ENCODE results near the gene ID2.

The ID2 gene

DNA sequence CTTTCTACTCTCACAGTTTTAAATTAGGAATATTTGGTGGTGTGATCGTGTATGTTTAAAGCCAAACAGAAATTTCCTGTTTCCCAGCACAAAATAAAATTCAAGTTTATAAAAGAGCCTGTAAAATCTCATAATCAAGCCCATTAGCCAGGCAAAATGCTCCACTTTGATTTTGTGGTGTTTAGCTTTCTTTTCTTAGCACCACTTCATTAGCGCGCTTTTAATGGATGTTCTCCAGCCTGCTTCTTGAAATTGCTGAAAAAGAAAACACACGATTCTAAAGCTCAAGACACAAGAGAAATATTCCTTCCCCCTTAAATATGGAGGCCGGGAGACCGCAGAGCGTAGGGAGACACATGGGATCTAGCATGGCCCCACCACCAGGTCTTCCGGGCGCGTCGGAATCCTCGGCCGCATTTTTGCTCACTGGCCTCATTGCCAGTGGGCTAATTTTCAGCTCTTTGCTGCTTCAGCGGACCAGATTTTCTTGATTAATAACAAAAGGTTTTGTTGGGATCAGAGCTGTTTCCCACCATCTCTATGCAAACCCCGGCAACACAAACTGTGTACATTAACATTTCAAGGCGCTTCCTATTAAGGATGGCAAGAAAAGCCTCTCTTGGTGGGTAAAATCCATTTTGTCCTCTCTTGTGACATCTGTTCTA is 40.4 kb upstream of the ID2 start:
- Histone ChIP-seq H3K36me3 (ENCODE audit: control insufficient read depth, insufficient read depth, low read length) (no peaks in the 10 kb centered on the region), H3K27me3 (replicated peaks; ENCODE audit: control insufficient read depth, insufficient read depth, low read length) (peaks cover 3% of the 10 kb centered on the region)
- TF ChIP-seq, protein P1, sequence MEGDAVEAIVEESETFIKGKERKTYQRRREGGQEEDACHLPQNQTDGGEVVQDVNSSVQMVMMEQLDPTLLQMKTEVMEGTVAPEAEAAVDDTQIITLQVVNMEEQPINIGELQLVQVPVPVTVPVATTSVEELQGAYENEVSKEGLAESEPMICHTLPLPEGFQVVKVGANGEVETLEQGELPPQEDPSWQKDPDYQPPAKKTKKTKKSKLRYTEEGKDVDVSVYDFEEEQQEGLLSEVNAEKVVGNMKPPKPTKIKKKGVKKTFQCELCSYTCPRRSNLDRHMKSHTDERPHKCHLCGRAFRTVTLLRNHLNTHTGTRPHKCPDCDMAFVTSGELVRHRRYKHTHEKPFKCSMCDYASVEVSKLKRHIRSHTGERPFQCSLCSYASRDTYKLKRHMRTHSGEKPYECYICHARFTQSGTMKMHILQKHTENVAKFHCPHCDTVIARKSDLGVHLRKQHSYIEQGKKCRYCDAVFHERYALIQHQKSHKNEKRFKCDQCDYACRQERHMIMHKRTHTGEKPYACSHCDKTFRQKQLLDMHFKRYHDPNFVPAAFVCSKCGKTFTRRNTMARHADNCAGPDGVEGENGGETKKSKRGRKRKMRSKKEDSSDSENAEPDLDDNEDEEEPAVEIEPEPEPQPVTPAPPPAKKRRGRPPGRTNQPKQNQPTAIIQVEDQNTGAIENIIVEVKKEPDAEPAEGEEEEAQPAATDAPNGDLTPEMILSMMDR (IDR thresholded peaks at IDR 0.05; ENCODE audit: insufficient read depth, low read length, poor library complexity, severe bottlenecking) = no peak

DNA sequence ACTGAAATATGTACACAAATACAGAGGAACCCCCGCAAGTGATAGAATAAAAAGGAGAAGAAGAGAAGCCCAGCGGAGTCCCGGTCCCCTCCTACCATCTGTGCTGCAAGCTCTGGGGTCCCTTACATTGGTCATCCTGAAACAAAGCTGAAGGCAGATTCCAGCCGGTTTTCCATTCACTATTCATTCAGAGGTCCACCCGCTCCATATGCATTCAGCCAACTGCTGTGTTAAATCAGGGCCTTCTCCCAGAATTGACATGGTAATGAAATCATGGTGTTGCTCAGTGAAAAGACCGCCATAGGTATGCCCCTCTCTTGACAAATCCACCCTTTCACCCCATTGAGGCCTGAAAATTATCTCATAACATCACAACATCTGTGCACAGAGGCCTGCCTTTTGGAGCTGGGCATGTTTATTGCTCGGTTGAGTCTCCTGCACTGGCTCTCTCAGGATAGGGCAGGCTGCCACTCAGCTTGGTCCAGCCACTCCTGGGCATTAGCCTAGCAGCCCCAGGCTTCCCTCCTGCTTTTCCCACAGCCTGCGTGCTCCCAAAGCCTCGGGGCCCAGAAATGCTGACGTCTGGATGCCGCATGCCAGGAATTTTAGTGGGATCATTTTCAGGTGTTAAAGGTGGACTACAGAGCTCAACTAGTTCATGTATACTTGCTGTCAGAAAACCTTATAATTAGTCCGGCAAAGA is 39.3 kb upstream of the ID2 start:
- TF ChIP-seq, protein P1 (IDR thresholded peaks at IDR 0.05; ENCODE audit: insufficient read depth, low read length, poor library complexity, severe bottlenecking) = no peak
- H3K27me3 ChIP-seq (replicated peaks; ENCODE audit: control insufficient read depth, insufficient read depth, low read length) = peaks cover 3% of the 10 kb centered on the region; the same call in 1 of the 2 replicates
- H3K4me3 ChIP-seq (replicated peaks; ENCODE audit: low read depth, low read length) = no peak overlapping the region
- H3K36me3 ChIP-seq (ENCODE audit: control insufficient read depth, insufficient read depth, low read length) = no peaks in the 10 kb centered on the region
- DNase-seq (ENCODE audit: extremely low read depth, insufficient read length) = no peak

More for the DNA sequence above, 40.4 kb upstream of the ID2 start:
- no peak overlapping the region for H3K4me3 ChIP-seq (replicated peaks; ENCODE audit: low read depth, low read length)
- DNase-seq (ENCODE audit: extremely low read depth, insufficient read length) = no peak

DNA sequence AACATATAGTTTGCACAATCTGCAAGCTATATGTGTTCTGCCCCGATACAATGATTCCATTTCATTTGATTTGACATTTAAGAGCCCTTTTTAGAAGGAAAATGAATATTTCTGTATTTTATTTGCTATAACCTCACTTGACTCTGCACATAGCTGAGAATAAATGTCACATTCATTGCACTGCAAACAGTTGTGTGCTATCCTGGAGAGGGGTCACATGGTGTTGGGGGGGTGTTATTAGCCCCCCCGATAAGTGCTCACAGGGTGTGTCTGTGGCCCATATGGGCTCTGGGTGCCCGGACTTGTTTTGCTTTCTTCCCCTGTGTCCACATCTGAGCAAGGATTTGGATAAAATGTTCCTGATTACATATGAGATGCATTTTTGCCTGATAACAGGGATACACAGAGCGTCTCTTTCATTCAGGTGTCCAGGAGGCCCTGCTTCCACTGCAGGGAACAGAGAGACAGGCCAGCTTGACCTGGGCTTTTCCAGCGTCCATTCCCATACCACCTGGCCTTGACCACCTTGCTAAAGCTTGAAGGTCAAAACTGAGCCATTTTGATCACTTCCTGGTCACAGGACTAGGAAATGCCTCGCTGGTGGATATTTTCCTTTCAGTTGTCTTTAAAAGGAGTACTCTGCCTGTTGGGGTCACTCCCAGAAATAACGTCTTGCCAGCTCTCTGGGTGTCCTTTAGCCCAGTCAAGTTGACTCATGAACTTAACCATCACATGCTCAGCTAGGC is 38.4 kb upstream of the ID2 start:
- Histone ChIP-seq H3K36me3 (ENCODE audit: control insufficient read depth, insufficient read depth, low read length) (no peaks in the 10 kb centered on the region), H3K4me3 (replicated peaks; ENCODE audit: low read depth, low read length) (no peak overlapping the region), H3K27me3 (replicated peaks; ENCODE audit: control insufficient read depth, insufficient read depth, low read length) (peaks cover 3% of the 10 kb centered on the region; the same call in 1 of the 2 replicates)
- no peak for DNase-seq (ENCODE audit: extremely low read depth, insufficient read length)
- TF ChIP-seq, protein P1 (IDR thresholded peaks at IDR 0.05; ENCODE audit: insufficient read depth, low read length, poor library complexity, severe bottlenecking) = no peak

DNA sequence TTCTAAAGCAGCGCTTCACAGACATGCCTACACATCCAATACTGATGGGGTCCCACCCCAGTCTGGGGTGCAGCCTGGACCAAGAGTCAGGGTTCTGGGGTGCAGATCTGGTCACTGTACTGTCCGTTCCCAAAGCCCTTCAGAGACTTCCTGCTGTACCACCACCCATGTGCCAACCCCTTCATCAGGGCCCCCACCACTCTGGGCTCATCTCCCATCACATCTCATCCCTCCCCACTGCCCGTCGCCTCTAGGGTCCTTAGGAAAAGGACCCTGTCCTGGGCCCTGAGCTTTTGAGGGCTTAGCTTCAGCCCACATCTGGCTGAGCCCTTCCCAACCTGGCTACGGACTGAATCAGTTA is 37.9 kb upstream of the ID2 start:
- TF ChIP-seq, protein P1 (IDR thresholded peaks at IDR 0.05; ENCODE audit: insufficient read depth, low read length, poor library complexity, severe bottlenecking) = no peak
- H3K27me3 ChIP-seq (replicated peaks; ENCODE audit: control insufficient read depth, insufficient read depth, low read length) = peaks cover 3% of the 10 kb centered on the region; the same call in 1 of the 2 replicates
- no peaks in the 10 kb centered on the region for H3K36me3 ChIP-seq (ENCODE audit: control insufficient read depth, insufficient read depth, low read length)
- DNase-seq (ENCODE audit: extremely low read depth, insufficient read length) = no peak
- H3K4me3 ChIP-seq (replicated peaks; ENCODE audit: low read depth, low read length) = no peak overlapping the region

DNA sequence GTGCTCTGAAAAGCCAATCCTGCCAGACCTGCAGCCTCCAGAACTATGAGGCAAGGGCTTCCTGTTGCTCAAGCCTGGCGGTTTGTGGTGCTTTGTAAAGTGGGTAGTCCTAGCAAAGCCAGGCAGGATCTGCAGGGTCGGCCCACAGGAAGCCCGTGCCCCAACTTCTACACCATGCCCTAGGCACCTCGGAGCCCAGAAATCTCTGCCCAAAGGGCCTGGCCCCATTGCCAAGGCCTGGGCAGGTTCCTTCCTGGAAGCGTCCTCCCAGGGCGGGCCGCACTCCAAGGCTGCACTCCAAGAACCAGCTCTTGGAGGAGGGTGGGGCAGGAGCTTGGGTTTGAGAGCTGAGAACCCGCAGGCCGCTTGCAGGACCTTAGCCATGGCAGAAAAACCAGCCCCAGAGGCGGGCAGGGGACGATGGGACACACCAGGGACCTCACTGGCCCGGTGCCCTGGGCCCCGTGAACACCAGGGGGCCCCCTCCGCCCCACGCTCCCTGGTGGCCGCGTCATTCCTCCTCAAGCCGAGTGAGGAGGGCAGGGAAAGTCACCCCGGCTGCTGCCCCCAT is 37.2 kb upstream of the ID2 start:
- no peaks in the 10 kb centered on the region for H3K36me3 ChIP-seq (ENCODE audit: control insufficient read depth, insufficient read depth, low read length)

More for the DNA sequence above, 37.2 kb upstream of the ID2 start:
- TF ChIP-seq, protein P1 (IDR thresholded peaks at IDR 0.05; ENCODE audit: insufficient read depth, low read length, poor library complexity, severe bottlenecking) = peak; percentile 19
- DNase-seq (ENCODE audit: extremely low read depth, insufficient read length) = no peak
- Histone ChIP-seq H3K27me3 (replicated peaks; ENCODE audit: control insufficient read depth, insufficient read depth, low read length) (peaks cover 1% of the 10 kb centered on the region; the same call in 1 of the 2 replicates), H3K4me3 (replicated peaks; ENCODE audit: low read depth, low read length) (no peak overlapping the region)

All from GM06990 (cell line).